T-helper 1 cell (primary cell): ENCODE measurements around the gene IL4I1.
"Not testable (repeated sequence)": the region's sequence is repeated elsewhere in the genome, so short reads cannot be mapped to it uniquely, and the experiment has no call there.

Source experiments
- DNase-seq, 5 donors: peaks; one replicate each; pipeline ENCODE4 v3.0.0-alpha.2; 2012 to 2020
- total RNA-seq, 4 donors: gene quantifications; one replicate each; lab custom pipeline; 2026; lab: John Stamatoyannopoulos, UW

The IL4I1 gene
- 6.2 to 28.0 (median 9.8) reads per million in 4 donors for total RNA-seq

GRCh38 chr19:49896863-49897621, at the start of gene IL4I1:
TSS of gene IL4I1 (minus strand) at chr19:49896887. CDS start at chr19:49896160, 727 bp downstream.
- peak; percentile 39 to 79 (median 64) for DNase-seq

GRCh38 chr19:49946415-49946814, 49.7 kb upstream of the IL4I1 start:
- DNase-seq: no peak

GRCh38 chr19:49944567-49944966, 47.9 kb upstream of the IL4I1 start:
- DNase-seq: peak in 1 of 5 donors; percentile 31

GRCh38 chr19:49940482-49940791, 43.8 kb upstream of the IL4I1 start:
- no peak for DNase-seq

GRCh38 chr19:49939721-49940481, 43.2 kb upstream of the IL4I1 start:
- DNase-seq: no peak

- no peak for DNase-seq
Measured at GRCh38 chr19:49938662-49939061, 42.0 kb upstream of the IL4I1 start.

GRCh38 chr19:49937750-49938381, 41.2 kb upstream of the IL4I1 start:
- peak; percentile 59 to 76 (median 67) for DNase-seq

GRCh38 chr19:49936549-49936948, 39.9 kb upstream of the IL4I1 start:
- no peak for DNase-seq

GRCh38 chr19:49933643-49934042, 37.0 kb upstream of the IL4I1 start:
- no peak for DNase-seq

GRCh38 chr19:49932731-49933131, 36.0 kb upstream of the IL4I1 start:
- peak in 2 of 5 donors; percentile 15 to 74 for DNase-seq

- DNase-seq: no peak
Measured at GRCh38 chr19:49932041-49932451, 35.4 kb upstream of the IL4I1 start.

GRCh38 chr19:49931293-49932040, 34.8 kb upstream of the IL4I1 start:
- DNase-seq: no peak

- DNase-seq: peak in 1 of 5 donors; percentile 21
Measured at GRCh38 chr19:49930483-49931011, 33.9 kb upstream of the IL4I1 start.

GRCh38 chr19:49929611-49930482, 33.2 kb upstream of the IL4I1 start:
- DNase-seq: peak; percentile 84 to 96 (median 93)

- DNase-seq: peak; percentile 82 to 92 (median 88)
Measured at GRCh38 chr19:49929121-49929610, 32.5 kb upstream of the IL4I1 start, which contains the start of the genes ATF5 and NUP62. TSS of gene ATF5 (plus strand) at chr19:49929205. CDS start at chr19:49930851, 1,646 bp downstream. TSS of gene NUP62 (minus strand) at chr19:49929504. CDS start at chr19:49909807, 19,697 bp downstream.

GRCh38 chr19:49927526-49928264, 31.0 kb upstream of the IL4I1 start:
- DNase-seq: no peak

GRCh38 chr19:49926515-49926914, 29.8 kb upstream of the IL4I1 start:
- DNase-seq: no peak

GRCh38 chr19:49925486-49925885, 28.8 kb upstream of the IL4I1 start:
- DNase-seq: no peak

GRCh38 chr19:49924881-49925210, 28.2 kb upstream of the IL4I1 start:
- not testable (repeated sequence) for DNase-seq
